ENCODE measurements around the gene CACNA2D4. TPM values are rescaled to one million over a fixed set of nuclear protein-coding genes. Genes with fewer than 3 reads are reported as not detected.

The CACNA2D4 gene
- total and polyA plus RNA-seq, 2 donors (not counting 3 experiments of a cell fraction or from before 2014, with no cell fraction given): 0.58 to 0.73 TPM

DNA sequence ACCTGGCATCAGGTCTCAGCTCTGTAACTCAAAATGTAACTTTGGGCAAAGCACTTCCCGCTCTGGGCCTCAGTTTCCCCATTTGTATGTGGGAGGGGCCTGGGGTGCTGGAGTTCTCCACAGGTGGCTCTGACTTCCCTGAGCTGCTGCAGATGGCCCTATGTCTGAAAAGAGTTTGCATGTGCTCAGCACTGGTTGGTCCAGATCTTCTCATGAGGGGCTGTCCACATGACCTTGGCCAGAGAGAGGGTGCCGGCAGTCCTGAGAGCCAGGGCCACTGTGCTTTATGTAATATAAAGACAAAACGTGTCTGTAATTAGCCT lies 7.2 kb upstream of the CACNA2D4 start:
- Histone ChIP-seq H3K79me2 (ENCODE audit: control insufficient read depth, insufficient read depth, low read length) (no peaks in the 10 kb centered on the region), H4K20me1 (replicated peaks; ENCODE audit: control insufficient read depth, extremely low read depth, insufficient read depth, low read length) (no peaks in the 10 kb centered on the region), H3K27me3 (ENCODE audit: control insufficient read depth in 2 of 2, insufficient read depth in 2 of 2, low read length in 2 of 2) (peaks cover 0 to 9% of the 10 kb centered on the region in 2 experiments), H3K27ac (ENCODE audit: insufficient read depth, low read depth, low read length) (no peak overlapping the region), H3K9me1 (replicated peaks; ENCODE audit: control insufficient read depth, extremely low read depth, insufficient read depth, low read length) (no peaks in the 10 kb centered on the region), H3K9ac (replicated peaks; ENCODE audit: extremely low read depth, insufficient read depth, low read length) (no peak overlapping the region), H3K4me2 (ENCODE audit: insufficient read depth, low read length) (no peak overlapping the region), H3K36me3 (ENCODE audit: control insufficient read depth in 2 of 2, extremely low read depth in 1 of 2, insufficient read depth in 2 of 2, low read length in 2 of 2) (no peaks in the 10 kb centered on the region), H2AFZ (ENCODE audit: low read depth, low read length) (no peak overlapping the region), H3K4me3 (replicated peaks in 1 of 3; ENCODE audit: insufficient read depth in 1 of 3, low read depth in 1 of 3, low read length in 3 of 3) (no peak overlapping the region), H3K9me3 (replicated peaks; ENCODE audit: control insufficient read depth, insufficient read depth, low read length) (no peaks in the 10 kb centered on the region), H3K4me1 (ENCODE audit: control insufficient read depth, extremely low read depth, insufficient read depth, low read length) (no peaks in the 10 kb centered on the region)
- BruUV-seq (replicated peaks): no TSS peak
- dilution Hi-C loops (cut with MboI; ENCODE audit: extremely low pct_ligation_motif_present, low sequenced_read_pairs) (loop anchor here (25.0 kb wide), 1 partner anchor 288 kb away; the partner anchor contains the start of gene WNT5B), intact Hi-C loops (cut with micrococcal nuclease) (no loop called here)
- no peak for DNase-seq (ENCODE audit: low read depth, low spot score)
- FAIRE-seq: no peak
- TF ChIP-seq, protein P1, sequence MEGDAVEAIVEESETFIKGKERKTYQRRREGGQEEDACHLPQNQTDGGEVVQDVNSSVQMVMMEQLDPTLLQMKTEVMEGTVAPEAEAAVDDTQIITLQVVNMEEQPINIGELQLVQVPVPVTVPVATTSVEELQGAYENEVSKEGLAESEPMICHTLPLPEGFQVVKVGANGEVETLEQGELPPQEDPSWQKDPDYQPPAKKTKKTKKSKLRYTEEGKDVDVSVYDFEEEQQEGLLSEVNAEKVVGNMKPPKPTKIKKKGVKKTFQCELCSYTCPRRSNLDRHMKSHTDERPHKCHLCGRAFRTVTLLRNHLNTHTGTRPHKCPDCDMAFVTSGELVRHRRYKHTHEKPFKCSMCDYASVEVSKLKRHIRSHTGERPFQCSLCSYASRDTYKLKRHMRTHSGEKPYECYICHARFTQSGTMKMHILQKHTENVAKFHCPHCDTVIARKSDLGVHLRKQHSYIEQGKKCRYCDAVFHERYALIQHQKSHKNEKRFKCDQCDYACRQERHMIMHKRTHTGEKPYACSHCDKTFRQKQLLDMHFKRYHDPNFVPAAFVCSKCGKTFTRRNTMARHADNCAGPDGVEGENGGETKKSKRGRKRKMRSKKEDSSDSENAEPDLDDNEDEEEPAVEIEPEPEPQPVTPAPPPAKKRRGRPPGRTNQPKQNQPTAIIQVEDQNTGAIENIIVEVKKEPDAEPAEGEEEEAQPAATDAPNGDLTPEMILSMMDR (IDR thresholded peaks at IDR 0.05; ENCODE audit: extremely low read depth in 1 of 2, insufficient read depth in 1 of 2, low read depth in 1 of 2, low read length in 2 of 2): no peak
- TF ChIP-seq EZH2 (IDR thresholded peaks at IDR 0.05; ENCODE audit: borderline replicate concordance, low read depth, low read length, severe bottlenecking) (no peak), POLR2AphosphoS5 (IDR thresholded peaks at IDR 0.05; ENCODE audit: insufficient read depth, low read depth, low read length) (no peak), MYC (IDR thresholded peaks at IDR 0.05; ENCODE audit: low read depth, low read length) (no peak), POLR2A (IDR thresholded peaks at IDR 0.05; ENCODE audit: low read depth, low read length) (no peak), GATA2 (IDR thresholded peaks at IDR 0.05; ENCODE audit: insufficient read depth, insufficient read length, low read depth, low read length) (no peak), JUN (IDR thresholded peaks at IDR 0.05; ENCODE audit: borderline replicate concordance, insufficient read depth, insufficient read length, low read depth) (no peak), FOS (IDR thresholded peaks at IDR 0.05; ENCODE audit: borderline replicate concordance, insufficient read depth, low read length) (no peak)
- TF ChIP-seq, protein P2, sequence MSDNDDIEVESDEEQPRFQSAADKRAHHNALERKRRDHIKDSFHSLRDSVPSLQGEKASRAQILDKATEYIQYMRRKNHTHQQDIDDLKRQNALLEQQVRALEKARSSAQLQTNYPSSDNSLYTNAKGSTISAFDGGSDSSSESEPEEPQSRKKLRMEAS (IDR thresholded peaks at IDR 0.05; ENCODE audit: insufficient read depth, insufficient read length): no peak
- CTCF ChIA-PET: no interaction called here
- POLR2A ChIA-PET: no interaction called here

All from endothelial cell of umbilical vein (primary cell).